Mammary epithelial cell (primary cell): ENCODE data around the gene SLC26A9.

ENCODE experiments used
- EZH2 ChIP-seq: IDR thresholded peaks from 2 replicates; pipeline ENCODE4 v1.6.1; 2012; ENCODE audit warnings: low read length, inconsistent platforms, borderline replicate concordance
- TF ChIP-seq, protein P1 (sequence below), 2 donors: IDR thresholded peaks in 1 of 2; conservative IDR thresholded peaks in 1 of 2; 2 replicates each; pipeline ENCODE4 v1.5.1; 2011 to 2012; ENCODE audit warnings: inconsistent platforms in 2 of 2, low read length in 2 of 2, mild to moderate bottlenecking in 2 of 2, control low read depth in 1 of 2, low read depth in 1 of 2; ENCODE audit not compliant: insufficient read depth in 1 of 2; ENCODE audit errors: extremely low read depth in 1 of 2

DNA sequence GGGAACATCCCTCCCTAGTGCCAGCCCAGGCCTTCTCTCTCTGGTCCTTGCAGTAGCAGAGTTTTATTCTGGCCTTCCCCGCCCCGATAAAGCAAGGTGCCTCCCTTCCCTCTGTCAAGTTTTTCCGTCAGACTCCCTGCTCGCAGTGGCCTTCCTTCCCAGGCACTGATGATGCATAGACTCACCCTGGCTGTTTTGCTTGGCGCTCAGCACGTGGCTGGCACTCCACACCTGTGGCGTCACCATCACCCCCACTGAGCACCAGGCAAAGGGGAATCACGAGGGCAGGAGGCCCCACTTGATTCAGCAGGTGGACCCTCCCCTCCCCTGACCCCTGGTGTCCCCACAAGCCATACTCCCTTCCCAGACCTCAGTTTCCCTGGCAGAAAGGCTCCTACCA lies 7.4 kb downstream of the SLC26A9 start:
- TF ChIP-seq, protein P1, sequence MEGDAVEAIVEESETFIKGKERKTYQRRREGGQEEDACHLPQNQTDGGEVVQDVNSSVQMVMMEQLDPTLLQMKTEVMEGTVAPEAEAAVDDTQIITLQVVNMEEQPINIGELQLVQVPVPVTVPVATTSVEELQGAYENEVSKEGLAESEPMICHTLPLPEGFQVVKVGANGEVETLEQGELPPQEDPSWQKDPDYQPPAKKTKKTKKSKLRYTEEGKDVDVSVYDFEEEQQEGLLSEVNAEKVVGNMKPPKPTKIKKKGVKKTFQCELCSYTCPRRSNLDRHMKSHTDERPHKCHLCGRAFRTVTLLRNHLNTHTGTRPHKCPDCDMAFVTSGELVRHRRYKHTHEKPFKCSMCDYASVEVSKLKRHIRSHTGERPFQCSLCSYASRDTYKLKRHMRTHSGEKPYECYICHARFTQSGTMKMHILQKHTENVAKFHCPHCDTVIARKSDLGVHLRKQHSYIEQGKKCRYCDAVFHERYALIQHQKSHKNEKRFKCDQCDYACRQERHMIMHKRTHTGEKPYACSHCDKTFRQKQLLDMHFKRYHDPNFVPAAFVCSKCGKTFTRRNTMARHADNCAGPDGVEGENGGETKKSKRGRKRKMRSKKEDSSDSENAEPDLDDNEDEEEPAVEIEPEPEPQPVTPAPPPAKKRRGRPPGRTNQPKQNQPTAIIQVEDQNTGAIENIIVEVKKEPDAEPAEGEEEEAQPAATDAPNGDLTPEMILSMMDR (conservative IDR thresholded peaks at IDR 0.05 in 1 of 2, IDR thresholded peaks at IDR 0.05 in 1 of 2; ENCODE audit: extremely low read depth in 1 of 2, insufficient read depth in 1 of 2, low read depth in 1 of 2, low read length in 2 of 2) = no peak
- TF ChIP-seq EZH2 = no peak
